Hematopoietic multipotent progenitor cell treated with erythropoietin and hydrocortisone succinate and interleukin-3 and kit ligand, for 17 days (in vitro differentiated cells): Measurements from ENCODE around the gene PCDH7.

Experiments used
- DNase-seq: peaks from one replicate; pipeline ENCODE4 v3.0.0-alpha.2; 2015; ENCODE audit warnings: low spot score

PCDH7 gene

DNA sequence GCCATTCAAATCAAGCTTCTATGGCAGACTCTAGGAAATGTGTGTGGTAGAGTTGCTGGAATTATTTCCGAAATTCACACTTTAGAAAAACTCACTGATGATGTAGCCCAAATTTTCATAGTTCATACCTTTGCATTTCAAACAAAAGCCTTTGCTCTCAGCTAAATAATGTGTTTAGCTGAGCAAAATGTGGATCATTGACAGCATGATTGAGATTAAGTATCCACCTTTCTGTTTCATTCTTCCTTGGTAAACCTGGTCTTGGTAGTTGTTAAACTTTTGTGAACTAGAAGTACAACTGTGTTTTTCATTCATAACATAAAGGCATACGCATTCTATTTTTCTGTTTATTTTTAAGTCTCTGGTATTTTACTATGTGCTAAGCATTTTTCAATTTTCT is 7.2 kb downstream of the PCDH7 start:
- no peak for DNase-seq

DNA sequence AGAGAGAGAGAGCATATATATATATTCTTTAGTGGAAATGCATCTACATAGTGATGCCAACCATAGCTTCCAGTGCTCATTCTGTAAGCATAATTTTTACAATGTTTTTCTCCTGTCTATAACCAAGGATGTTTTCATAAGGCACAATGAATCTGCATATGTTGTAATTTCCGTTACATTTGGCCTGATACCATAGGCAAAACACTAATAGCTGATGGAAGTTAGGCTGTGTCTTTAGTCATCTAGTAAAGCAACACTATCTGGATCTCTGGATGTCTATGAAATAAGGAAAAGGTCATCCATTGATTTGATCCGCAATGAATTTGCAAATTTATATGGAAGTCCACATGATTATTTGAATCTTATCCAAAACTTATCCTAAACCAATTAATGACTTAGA is 8.1 kb downstream of the PCDH7 start:
- no peak for DNase-seq

DNA sequence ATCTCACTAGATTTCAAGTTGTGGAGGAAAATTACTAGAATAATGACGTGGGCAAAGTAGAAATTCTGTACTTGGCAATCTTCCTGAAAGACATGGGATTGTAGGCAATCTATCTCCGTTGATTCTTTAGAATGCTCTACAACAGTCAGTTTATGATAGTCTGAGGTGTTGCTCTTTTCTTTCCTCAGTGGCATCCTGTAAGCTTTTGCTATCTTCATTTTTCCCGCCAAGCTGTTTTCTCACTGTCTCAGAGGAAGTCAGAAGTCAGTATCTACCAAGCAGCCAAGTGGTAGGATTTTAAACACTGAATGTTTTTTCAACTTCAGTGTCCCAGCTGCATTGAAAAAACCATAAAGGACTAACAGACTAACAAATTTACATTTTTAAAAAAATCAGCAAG is 23.7 kb downstream of the PCDH7 start:
- no peak for DNase-seq

DNA sequence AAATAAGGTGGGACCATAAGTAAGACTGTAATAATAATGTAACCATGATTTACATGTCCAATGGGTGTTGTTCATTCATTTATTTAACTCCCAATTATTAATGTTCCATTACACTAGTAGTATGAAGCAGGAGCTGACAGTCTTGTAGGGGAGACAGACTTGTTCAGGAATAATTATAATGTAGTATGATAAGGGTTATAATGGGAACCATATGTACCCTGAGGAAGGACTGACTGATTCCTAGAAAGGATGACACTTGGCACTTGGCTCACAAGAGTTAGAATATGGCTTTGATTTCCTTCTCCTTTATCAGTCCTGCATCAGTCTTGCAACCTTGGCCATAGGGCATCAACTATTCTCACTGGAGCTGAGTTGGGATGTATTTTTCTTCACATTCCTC is 24.2 kb downstream of the PCDH7 start:
- DNase-seq, result no peak

DNA sequence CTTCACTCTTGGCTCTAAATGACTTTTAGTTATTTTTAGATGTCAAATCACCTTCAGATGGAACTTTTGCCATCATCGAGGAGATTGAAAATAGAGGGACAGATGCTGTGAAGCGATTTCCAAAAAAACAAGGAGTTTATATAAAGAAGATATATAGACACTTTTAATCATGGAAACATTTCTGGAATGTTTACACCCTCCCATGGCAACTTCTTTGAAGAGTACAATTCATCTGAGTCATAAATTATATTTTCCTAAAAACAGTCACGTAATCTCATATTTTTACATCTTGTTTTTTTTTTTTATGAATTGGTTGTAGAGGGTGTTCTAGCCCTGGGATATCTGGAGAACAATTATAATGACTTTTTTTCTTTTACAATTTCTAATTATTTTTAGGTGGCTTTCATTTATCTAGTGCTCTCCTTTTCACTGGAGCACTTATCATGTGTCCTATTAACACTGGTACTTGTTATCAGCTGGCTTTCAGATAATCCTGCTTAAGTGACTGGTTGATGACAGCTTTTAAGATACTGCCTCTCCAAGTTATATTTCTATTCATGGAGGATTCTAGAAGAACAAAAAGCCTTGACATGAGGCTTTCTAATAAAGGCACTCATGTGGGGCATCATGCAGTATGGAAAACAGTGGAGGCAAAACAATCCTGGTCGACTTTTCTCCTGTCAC is 24.9 kb downstream of the PCDH7 start:
- DNase-seq, result no peak

DNA sequence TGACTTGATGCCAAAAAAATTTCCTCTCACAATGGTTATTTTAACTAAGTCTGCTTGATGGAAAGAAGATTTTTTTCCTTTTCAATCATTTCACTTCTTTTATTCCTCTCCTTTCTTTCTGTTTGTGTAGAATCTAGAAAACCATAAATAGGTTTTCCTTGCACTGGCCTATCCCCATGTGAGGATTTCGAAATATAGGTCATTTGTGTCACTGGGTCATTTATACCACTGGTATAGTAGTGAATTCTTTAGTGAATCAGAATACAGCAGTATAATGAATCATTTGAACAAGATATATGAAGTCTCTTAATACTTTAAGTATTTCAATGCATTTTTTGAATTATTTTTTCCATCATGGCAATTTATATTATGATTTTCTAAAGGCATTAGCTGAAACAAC is 26.6 kb downstream of the PCDH7 start:
- DNase-seq, result no peak

DNA sequence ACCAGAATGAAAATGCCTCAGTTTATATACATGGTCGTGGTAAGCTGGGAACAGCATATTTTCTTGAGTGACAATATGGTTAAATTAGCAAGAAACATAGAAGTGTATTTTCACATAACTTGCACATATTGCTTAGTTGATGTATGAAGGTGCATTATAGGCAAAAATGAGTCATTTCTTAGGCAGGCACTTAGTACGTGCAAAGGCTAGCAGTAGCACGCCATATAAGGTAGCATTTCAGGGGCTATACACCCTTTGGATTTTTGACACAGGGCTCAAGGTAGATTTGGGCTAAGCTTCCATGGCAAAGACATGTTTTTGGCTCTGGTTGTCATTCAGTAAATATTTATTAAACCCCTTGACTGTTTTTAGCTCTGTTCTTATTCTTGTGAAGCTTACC is 33.1 kb downstream of the PCDH7 start:
- no peak for DNase-seq

DNA sequence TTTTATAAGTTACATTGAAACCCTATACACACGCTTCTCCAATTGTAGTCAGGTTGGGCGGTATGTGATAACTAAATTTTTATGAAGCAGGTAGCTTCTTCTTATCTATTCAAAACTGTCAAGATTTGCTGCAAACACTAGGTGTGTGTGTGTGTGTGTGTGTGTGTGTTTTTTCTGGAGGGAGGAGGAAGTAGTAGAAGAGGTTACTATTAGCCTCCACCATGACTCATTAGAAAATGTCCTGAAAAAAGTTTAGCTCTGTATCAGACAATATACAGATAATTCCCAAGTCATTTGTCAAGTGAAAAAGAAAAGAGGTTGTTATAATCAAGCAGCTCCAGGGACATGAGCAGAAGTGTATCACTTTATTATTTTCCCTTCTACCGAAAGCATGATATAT is 33.9 kb downstream of the PCDH7 start:
- DNase-seq, result no peak

DNA sequence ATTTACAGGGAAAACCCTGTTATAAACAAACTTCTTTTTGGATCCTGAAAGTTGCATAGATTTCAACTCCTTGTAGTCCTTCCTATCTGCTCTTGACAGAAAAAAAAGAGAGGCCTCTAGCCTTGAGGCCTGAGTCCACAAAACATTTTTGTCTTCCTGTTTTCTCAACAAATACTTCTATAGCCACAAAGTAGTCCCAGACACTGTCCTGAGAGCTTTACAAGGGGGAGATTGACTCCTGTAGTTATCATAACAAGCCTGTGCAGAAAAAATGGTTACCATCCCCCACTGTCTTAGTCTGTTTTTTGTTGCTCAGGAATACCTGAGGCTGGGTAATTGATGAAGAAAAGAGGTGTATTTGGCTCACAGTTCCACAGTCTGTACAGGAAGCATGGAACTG is 35.2 kb downstream of the PCDH7 start:
- DNase-seq, result no peak

DNA sequence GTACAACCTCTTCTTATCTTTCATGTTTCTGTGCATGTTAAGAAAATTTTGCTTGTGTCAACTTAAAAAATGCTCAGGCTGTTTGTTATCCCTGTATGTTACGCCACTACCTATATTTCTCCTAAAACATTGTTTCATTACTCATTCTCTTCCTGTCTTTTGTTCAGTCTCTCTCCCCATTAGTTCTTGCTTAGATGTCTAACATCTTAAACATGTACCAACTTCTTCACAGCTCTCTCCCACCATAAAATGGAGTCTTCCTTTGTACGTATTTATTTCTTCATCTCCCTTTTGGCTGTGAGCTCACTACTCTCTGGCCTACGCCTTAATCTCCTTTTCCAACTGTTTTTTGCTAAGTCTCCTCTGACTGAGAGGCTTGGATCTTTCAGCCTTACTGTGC is 36.4 kb downstream of the PCDH7 start:
- DNase-seq, result no peak

DNA sequence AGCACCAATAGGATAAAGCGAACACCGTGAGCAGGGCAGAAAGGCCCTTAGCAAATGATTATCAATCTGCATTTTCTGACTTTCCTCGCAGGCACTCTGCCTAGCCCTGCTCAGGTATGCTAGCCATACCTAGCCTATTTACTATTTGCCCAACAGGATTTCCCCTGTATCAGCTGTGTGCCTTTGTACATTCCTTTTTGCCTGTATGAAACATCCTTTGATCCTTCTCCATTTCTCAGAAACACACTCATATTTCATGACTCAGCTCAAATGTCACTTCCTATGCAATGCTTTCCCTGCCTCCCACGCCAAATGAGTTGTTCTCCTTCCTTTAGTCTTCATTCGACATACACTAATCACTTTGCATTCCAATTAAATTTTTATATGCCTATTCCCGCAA is 37.2 kb downstream of the PCDH7 start:
- no peak for DNase-seq

DNA sequence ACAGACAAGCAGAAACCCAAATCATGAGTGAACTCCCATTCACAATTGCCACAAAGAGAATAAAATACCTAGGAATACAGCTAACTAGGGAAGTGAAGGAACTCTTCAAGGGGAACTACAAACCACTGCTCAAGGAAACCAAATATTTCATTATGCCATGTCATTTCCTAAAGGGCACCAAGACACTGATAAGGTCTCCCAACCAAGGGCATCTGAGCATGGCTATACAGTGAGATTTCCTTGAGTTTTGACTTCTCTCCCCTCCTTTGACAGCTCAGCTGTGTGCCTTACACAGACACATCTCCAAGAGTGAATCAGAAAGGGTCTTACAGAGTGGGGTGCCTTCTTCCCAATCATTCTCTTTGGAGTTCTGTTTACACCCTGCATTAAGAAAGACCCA is 40.4 kb downstream of the PCDH7 start:
- DNase-seq, result no peak

DNA sequence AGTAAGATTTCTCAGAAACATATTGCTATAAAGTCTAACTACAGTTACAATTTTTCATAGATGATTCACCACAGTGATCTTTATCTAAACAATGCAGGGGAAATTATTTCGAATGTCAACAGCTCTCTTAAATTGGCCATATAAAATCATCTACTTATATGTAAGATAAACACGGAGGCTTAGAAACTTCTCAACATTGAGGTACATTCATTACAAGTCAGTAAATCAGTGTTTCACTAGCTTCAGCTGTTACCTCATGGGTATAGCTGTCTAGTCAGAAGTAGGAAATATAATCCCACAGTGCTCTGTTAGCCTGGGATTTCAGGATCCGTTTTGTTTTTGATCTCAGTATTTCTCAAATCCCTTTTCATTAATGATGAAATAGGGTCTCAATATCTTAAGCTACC is 43.2 kb downstream of the PCDH7 start:
- no peak for DNase-seq

DNA sequence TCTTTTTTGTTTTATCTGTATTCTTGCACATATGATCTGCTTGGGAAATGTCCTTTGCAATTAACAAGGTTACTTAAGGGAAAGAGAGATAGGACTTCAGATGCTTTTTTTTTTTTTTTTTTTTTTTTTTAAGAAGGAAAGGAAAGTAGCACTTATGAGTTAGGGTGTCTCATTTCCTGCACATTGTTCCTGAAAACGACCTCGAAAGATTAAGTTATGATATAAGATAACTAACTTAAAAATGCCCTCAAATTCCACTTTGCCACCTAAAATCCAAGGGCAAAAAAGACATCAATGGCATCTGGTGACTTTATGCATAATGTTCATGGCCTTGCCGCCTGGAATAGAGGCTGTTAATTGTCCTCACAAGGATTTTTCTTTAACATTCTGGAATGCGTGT is 44.9 kb downstream of the PCDH7 start:
- DNase-seq, result no peak

DNA sequence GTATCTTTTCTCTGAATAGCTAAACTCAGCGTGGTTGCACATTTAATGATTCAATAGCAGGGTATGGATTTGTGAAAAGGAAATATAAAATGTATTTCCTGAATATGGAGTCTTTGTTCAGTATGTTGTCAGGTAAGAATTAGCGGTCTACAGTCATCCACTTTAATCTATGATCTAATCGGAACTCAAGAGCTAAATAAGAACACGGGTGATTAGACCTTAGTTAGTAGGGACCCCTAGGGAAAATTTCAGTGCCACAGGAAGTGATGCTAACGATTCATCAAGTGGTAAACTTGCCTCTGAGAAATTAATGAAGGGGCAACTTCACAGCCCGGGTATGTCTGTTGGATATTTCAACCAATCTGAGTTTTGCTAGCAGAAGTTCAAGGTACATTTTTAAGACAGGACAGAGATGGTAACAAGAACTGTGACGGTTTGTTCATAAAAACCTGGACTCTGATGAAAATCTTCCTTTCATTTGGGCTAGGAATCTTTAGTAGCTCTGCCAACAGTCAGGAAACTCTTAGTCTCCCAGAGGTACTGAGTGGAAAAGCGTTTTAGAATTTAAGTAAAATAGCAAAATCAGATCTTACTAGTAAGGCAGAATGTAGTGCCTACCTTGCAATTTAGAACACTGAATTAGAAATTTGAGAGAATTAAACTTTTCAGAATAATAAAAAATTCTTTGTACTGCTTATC is 47.1 kb downstream of the PCDH7 start:
- no peak for DNase-seq

DNA sequence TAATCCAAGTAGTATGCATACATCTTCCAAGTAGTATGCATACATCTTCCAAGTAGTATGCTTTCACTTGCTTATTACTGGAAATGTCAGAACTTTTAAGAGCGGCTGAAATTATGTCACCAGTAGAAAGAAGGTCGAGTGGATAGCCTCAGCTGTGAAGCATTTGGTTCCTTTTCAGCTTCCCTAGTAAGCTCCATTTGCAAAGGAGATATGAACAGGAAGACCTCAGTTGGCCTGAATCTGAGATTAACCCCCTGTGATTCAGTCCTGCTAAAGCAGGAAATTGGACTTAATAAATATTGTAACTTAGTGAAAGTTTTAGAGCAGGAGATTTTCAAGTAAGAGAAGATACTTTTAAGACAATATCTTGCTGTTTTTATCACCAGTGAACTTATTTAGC is 48.1 kb downstream of the PCDH7 start:
- DNase-seq, result no peak

DNA sequence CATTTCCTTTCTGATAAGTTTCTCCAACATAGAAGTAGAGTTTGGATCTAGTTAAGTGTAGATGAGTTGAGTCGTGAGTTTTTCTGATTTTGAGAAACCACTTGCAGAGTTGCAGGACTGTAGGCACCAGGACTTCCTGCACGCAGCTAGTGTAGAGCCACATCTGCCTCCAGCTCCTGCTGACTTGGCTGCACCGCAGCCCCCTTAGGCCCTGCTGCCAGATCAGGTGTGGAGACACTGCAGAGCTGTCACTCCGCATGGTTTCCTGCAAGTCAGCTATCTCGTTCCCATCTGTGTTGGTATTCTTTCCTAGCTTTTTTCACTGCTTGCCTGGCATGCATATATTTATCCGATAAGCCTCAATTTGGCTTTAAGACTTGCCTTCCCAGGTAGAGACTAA is 48.9 kb downstream of the PCDH7 start:
- no peak for DNase-seq

DNA sequence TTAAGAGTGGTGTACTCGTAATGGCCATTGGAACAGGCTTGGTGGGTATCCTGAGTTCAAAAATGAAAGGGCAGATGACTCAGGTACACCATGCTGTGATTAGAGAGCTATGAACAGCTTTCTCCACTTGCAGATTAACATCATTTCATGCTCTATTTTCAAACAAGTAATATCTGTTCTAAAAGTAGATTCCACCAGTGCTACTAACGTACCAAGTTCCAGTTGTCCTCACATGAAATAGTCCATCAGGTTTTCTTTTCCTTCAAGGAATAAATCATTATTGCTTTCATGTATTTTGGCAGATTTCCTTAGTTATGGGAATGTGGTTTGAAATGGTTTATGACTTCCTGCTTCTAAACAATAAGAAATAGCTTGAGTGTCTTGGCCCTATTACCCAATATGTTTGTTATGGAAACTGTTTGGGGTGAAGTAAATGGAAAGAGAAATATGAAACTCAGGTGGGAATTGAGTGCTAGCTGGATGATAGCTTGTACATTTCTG is 49.9 kb downstream of the PCDH7 start:
- DNase-seq, result no peak

DNA sequence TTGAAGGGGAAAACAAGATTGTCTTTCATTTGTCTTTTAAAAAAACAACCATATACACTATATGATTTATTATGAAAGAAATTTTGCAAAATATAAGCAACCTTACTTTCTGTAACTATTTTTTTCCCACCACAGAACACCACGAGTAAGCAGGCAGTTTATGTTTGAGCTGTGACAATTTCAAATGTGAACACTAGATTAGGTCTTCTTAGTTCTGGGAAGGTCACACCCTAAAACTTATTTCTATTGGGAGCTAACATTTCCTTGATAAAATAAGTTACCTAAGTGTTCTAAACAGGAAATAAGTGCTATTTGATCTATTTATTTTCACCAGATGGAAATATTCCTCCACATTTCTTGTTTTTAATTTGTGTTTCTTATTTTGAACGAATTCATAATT is 50.6 kb downstream of the PCDH7 start:
- DNase-seq, result no peak

DNA sequence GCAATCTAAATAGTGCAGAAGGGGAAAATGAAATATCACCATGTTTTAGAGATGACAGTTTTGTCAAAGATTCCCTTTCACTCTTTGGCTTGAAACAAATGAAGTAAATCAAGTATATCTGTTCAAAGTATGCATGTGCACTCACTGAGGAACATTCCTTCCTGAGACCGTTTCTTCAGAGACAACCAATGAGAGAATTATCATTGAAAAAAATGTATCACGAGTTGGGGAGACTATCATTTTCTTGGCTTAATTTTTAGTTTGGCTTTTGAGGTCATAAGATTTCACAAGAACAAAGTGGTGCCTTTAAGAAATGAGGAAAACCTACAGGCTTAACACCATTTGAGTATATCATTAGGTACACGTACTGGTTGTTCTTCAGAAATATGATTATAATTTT is 56.3 kb downstream of the PCDH7 start:
- DNase-seq, result no peak

DNA sequence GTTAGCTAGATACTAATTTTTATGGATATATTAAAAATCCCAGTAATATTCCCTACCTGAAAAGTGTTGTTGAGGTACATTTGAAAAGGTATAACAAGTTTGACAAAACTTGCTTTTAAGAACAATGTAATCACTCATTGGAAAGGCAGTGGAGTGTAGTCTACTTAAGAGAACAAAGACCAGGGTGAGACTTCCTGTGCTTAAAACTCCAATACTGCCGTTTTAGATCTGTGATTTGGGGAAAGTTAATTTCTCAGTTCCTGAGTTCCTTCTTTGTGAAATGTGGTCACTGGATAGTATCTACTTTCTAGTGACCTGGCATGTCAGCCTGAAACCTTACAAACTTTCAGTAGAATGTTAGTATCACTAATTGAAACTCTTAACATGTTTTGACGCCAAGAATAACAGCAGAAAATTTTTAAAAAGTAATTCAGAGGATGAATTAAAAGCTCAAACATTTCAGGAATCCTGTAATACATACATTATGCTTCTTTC is 56.8 kb downstream of the PCDH7 start:
- no peak for DNase-seq
